ENCODE results near the gene BTBD16. TPM values are rescaled to one million over a fixed set of nuclear protein-coding genes. Genes with fewer than 3 reads are reported as not detected.

Gene BTBD16
- total RNA-seq, 1 donor from 2014 or later, result 1.3 TPM

DNA sequence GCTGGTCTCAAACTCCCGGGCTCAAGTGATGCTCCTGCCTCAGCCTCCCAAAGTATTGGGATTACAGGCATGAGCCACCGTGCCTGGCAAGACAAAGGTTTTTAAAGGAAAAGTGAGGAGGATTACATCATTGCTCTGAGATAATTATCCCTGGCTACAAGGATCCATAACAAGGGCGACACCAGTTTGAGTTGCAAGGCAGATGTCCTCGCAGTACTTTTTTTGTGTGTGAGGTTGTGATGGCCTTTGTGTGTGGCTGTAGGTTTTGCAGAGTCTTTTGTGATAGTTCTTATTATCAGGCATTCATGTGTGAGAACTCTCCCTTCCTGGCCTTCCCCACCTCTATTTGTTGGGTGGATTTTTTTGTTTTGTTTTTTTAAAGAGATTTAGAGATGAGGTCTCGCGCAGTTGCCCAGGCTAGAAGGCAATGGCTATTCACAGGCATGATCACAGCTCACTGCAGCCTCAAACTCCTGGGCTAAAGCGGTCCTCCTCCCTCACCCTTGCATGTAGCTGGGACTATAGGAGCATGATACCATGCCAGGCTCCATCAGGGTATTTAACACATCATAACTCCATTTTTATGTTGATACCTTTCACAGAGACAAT, 10.0 kb downstream of the BTBD16 start:
- no peak for DNase-seq (ENCODE audit: low read depth)
- H3K4me3 ChIP-seq (ENCODE audit: low read depth, low read length), result no peak overlapping the region
- TF ChIP-seq, protein P1, sequence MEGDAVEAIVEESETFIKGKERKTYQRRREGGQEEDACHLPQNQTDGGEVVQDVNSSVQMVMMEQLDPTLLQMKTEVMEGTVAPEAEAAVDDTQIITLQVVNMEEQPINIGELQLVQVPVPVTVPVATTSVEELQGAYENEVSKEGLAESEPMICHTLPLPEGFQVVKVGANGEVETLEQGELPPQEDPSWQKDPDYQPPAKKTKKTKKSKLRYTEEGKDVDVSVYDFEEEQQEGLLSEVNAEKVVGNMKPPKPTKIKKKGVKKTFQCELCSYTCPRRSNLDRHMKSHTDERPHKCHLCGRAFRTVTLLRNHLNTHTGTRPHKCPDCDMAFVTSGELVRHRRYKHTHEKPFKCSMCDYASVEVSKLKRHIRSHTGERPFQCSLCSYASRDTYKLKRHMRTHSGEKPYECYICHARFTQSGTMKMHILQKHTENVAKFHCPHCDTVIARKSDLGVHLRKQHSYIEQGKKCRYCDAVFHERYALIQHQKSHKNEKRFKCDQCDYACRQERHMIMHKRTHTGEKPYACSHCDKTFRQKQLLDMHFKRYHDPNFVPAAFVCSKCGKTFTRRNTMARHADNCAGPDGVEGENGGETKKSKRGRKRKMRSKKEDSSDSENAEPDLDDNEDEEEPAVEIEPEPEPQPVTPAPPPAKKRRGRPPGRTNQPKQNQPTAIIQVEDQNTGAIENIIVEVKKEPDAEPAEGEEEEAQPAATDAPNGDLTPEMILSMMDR (conservative IDR thresholded peaks at IDR 0.05; ENCODE audit: low read depth, low read length), result no peak

DNA sequence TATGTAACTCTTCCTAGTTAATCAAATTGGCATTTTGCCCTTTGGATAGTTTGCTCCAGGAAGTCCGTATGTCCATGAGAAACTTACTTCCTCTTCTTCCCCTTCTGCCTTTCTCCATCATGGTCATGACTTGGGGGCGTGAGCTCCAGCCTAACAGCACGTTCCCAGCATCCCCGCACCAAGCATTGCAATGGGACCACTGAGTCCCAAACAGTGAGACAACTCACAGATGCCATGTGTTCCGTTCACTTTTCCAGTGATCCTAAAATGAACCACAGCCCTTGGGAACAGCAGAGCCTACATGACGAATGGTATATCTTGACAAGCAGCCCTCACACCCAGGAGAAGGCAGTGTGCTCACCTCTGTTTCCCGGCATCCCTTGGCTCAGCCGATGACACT, 10.7 kb downstream of the BTBD16 start:
- H3K4me3 ChIP-seq (ENCODE audit: low read depth, low read length), result no peak overlapping the region
- DNase-seq (ENCODE audit: low read depth), result no peak
- TF ChIP-seq, protein P1 (conservative IDR thresholded peaks at IDR 0.05; ENCODE audit: low read depth, low read length), result no peak

DNA sequence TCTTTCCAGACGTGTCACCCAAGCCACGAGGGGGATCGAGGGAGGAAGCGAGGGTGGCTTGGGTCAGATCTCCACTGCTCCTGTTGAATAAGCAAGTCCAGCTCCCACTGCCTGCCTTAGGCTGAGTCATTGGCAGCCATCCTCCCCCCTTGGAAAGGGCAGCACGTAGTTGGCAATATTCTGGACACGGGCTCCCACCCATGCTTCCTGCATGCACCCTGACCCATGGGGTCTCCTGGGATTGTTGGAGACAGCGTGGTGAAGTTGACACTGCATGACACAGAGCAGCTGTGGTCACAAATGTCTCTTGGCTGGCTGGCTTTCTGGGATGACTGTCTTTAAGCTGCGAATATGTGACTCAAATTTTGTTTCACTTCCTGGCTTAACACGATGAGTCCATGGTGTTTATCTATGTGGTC, 11.2 kb downstream of the BTBD16 start:
- TF ChIP-seq, protein P1 (conservative IDR thresholded peaks at IDR 0.05; ENCODE audit: low read depth, low read length), result no peak
- no peak for DNase-seq (ENCODE audit: low read depth)
- no peak overlapping the region for H3K4me3 ChIP-seq (ENCODE audit: low read depth, low read length)

DNA sequence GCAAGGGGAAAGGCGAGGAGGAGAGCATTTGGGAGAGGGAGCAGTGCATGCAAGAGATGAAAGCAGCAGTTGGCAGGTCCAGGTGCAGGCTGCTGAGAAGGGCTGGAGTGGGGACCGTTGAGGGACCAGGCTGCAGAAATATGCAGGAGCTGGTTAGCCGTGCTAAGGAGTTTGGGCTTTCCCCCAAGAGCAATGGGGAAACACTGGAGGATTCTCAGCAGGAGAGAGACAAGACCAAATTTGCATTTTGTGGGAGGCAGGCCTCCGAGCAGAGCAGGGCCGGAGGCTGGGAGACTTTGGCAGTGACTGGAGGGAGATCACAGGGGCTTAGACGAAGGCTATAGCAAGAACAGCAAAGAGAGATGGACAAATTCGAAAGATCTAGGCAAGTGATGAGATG, 11.8 kb downstream of the BTBD16 start:
- TF ChIP-seq, protein P1 (conservative IDR thresholded peaks at IDR 0.05; ENCODE audit: low read depth, low read length), result no peak
- no peak for DNase-seq (ENCODE audit: low read depth)
- no peak overlapping the region for H3K4me3 ChIP-seq (ENCODE audit: low read depth, low read length)

DNA sequence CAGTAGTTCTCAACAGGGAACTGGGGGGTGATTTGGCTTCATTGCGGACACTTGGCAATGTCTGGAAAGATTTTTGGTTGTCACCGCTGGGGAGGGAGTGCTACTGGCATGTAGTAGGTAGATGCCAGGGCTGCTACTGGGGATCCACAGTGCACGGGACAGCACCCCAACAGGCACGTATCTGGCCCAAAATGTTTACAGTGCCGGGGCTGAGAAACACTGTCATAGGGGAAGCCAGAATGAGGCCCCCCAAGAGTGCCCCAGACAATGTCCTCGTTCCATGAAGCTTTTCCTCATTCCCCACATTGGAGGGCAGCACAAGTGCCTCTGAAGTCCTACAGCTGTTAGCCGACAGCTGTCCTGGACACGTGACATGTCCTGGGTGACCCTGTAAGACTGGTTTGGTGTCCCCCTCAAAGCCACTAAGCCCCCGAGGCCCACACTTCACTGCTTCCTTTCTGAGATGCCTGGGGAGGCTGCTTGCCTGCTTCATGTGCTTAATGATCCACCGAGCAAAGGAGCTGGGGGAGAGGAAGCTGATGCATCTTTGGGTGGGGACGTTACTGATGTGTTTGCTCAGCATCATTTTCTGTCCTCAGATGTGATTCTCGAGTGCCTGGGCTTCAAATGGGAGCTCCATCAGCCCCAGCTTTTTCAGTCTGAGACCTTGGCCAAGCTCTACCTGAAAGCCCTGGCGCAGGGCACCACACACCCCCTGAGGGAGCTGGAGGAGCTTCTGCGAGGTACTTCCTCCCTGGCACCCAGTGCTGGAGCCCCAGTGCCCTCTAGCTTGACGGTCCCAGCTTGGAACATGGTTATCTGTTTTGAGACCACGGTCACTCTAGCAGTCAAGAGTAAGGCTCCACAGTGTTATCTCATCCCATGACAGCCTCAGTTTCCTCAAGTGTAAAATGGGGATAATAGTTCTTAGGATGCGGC, 14.7 kb downstream of the BTBD16 start:
- no peak overlapping the region for H3K4me3 ChIP-seq (ENCODE audit: low read depth, low read length)
- no peak for DNase-seq (ENCODE audit: low read depth)

DNA sequence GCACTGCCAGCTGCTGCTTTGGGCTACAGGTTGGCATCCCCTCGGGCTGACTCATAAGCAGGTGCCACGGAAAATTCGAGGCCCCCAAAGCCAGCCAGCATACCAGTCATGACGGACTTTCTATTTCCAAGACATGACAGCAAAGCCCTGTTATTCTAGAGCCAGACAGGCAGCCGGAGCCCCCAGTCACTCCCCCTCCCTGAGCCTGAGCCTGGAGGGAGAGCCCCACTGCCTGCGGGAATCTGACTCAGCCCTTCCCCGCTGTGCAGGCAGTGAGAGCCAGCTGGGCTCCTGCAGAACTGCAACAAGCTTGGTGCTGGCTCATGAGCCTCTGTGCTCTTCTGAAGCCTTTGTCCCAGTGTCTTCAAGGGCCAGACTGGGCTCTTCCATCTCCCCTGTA, 15.8 kb downstream of the BTBD16 start:
- DNase-seq (ENCODE audit: low read depth), result no peak
- H3K4me3 ChIP-seq (ENCODE audit: low read depth, low read length), result no peak overlapping the region
- TF ChIP-seq, protein P1 (conservative IDR thresholded peaks at IDR 0.05; ENCODE audit: low read depth, low read length), result no peak

More for the DNA sequence above, 14.7 kb downstream of the BTBD16 start:
- TF ChIP-seq, protein P1 (conservative IDR thresholded peaks at IDR 0.05; ENCODE audit: low read depth, low read length), result no peak
